Coronary artery (tissue), 2 donors: ENCODE measurements around the gene PHF14.

Experiments used
- DNase-seq: peaks from one replicate; pipeline ENCODE4 v3.0.0-alpha.2; 2017; ENCODE audit warnings: low spot score
- H3K27ac ChIP-seq, 2 donors: fragments of 200-600 bp; sonication (generic); one replicate each; pipeline ENCODE4 v1.5.1; 2016 to 2019
- H3K4me3 ChIP-seq: fragments of 200-600 bp; sonication (generic); 2 replicates; pipeline ENCODE4 v1.5.1; 2016; ENCODE audit warnings: mild to moderate bottlenecking, moderate library complexity
- CTCF ChIP-seq: fragments of 200-600 bp; sonication (generic); IDR thresholded peaks from one replicate; pipeline ENCODE4 v1.5.1; 2019; ENCODE audit warnings: antibody characterized with exemption

Gene PHF14

GRCh38 chr7:11212080-11212711, 238.5 kb downstream of the PHF14 start:
- peak; percentile 76 for TF ChIP-seq CTCF
- no peak overlapping the region for H3K4me3 ChIP-seq
- no peak for DNase-seq
- H3K27ac ChIP-seq: no peak overlapping the region

DNA sequence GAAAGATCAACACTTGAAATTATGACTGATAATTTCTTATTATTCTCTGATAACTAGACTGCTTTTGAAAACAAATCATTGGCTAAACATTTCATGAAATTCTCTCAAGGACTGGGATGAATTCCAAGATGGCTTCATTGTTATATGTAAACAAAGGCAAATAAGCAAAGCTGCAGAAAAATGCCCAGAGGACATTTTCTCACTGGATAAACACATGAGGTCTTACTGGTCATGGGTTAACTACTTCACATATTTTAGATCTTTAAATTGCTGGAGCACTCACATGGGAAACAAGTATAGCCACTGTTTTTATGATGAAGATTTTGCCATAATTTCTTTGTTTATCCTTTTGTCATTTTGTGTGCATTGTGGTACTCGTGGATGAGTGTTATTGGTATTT, 239.1 kb downstream of the PHF14 start:
- H3K27ac ChIP-seq: no peak overlapping the region
- no peak overlapping the region for H3K4me3 ChIP-seq
- no peak for TF ChIP-seq CTCF
- DNase-seq: no peak

DNA sequence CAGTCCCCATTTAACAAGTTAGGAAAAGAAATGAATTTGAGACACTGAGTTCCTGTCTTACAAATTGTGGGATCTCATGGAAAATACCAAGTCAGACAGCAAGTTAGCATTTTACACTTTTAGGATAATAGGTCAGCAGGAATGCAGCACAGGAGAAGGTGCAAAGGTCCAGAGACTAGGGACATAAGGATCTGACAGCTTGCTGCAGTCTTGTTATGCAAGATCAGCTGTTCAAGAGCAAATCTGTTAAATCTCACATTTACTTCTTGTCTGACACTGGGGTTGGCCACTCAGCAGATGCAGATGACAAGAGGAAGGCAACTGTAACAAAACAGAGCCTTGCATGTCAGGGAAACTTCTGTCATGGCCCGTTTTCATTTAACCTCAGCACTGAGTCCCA, 239.6 kb downstream of the PHF14 start:
- Histone ChIP-seq H3K4me3 (no peak overlapping the region), H3K27ac (no peak overlapping the region)
- no peak for DNase-seq
- no peak for TF ChIP-seq CTCF

DNA sequence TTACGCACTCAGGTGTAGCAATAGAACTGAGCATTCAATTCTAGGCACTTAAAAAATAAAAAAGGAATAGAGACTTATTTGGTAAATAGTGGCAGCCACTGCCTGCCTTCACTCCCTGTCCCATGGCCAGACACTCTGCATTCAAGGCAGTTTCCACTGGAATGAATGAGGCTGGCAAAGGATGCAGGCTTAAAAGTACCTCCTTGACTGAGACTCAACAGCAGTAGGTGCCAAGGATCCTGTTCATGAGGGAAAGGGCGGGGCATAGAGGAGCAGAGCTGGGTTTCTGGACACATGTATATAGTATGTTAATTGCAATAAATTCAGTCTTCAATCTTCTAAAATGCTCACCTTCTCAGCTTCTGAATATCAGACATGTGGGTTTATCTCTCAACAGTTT, 242.6 kb downstream of the PHF14 start:
- DNase-seq: no peak
- no peak overlapping the region for H3K4me3 ChIP-seq
- TF ChIP-seq CTCF: no peak
- no peak overlapping the region for H3K27ac ChIP-seq

DNA sequence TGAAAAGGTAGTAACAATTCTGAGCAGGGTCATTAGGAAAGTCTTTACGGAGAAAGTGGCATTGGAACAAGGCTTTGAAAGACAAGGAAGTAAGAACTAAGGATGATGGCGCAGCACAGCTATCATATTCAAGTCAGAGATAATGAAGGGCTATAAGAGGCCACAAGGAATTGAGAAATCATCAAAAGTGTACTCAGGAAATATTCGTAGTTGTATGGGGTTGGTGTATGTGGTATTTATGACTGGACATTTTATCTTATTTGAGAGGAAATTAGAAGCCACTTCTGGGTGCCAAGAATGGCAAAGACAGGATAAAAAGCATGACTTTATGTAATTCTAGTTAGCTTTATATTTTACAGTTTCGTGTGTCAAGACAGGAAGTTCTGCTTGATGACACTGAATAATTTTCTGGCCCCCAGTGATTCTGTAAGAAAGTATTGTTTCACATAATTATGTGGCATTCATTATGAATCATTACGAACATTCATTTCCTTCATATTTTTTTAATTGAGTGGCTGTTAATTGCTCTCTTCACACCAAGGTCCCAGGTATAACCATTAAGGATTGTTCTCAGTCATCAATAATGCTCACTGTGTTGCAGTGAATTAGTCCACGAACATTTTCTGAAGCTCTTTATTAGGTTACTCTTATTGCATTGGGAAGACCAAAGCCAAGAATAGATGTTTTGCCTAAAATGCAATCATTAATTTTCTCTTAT, 244.3 kb downstream of the PHF14 start:
- DNase-seq: no peak
- Histone ChIP-seq H3K27ac (no peak overlapping the region), H3K4me3 (no peak overlapping the region)
- TF ChIP-seq CTCF: no peak
